Measurements from ENCODE around the gene OR4C13.
"Not testable (repeated sequence)": the region's sequence is repeated elsewhere in the genome, so short reads cannot be mapped to it uniquely, and the experiment has no call there.

The OR4C13 gene

DNA sequence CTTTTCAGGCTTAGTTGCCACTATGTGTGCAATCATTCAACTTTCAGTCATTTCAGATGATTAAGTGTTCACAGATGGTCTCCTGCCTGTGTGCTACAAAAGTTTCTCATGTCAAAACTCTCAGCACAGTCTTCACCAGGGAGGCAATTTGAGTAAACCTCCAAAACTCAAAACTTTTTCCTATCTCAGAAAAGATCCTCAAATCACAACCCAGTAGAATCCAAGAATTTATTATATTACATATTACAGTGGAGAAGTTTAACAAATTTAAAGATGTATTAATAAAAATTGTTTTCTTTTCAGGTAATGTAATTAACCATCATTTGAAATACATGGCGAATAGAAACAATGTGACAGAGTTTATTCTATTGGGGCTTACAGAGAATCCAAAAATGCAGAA lies at the start of gene OR4C13:
OR4C13 (plus strand) TSS at position 301 of the 400 bp plus-strand sequence; CDS start at position 333, 32 bp downstream.
- no peak for DNase-seq

DNA sequence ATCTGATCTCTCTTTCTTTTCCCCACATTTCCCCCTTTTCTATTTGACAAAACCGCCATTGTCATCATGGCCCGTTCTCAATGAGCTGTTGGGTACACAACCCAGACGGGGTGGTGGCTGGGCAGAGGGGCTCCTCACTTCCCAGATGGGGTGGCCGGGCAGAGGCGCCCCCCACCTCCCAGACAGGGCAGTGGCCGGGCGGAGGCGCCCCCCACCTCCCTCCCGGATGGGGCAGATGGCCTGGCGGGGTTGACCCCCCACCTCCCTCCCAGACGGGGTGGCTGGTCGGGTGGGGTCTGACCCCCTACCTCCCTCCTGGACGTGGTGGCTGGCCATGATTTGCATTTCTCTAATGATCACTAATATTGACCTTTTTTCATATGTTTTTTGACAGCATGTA lies 40.7 kb upstream of the OR4C13 start:
- DNase-seq = not testable (repeated sequence)

DNA sequence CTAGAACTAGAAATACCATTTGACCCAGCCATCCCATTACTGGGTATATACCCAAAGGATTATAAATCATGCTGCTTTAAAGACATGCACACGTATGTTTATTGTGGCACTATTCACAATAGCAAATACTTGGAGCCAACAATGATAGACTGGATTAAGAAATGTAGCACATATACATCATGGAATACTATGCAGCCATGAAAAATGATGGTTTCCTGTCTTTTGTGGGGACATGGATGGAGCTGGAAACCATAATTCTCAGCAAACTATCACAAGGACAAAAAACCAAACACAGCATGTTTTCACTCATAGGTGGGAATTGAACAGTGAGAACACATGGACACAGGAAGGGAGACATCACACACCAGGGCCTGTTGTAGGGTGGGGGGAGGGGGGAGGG lies 3.5 kb upstream of the OR4C13 start:
- not testable (repeated sequence) for DNase-seq

DNA sequence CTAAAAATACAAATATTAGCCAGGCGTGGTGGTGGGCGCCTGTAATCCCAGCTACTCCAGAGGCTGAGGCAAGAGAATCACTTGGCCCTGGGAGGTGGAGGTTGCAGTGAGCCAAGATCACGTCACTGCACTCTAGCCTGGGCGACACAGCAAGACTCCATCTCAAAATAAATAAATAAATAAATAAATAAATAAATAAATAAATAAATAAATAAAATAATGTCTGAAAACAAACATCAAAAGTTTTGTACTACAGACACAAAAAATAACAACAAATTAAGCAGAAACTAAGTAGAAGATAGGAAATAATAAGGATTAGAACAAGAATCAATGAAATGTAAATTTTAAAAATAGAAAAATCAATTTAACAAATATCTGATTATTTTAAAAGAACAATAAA lies 21.2 kb downstream of the OR4C13 start:
- not testable (repeated sequence) for DNase-seq

- DNase-seq = not testable (repeated sequence)
Measured at GRCh38 chr11:49982435-49982834, 30.2 kb downstream of the OR4C13 start, which contains the start of gene OR4C12. OR4C12 (minus strand) TSS chr11:49982535; CDS start chr11:49982501, 34 bp downstream.

DNA sequence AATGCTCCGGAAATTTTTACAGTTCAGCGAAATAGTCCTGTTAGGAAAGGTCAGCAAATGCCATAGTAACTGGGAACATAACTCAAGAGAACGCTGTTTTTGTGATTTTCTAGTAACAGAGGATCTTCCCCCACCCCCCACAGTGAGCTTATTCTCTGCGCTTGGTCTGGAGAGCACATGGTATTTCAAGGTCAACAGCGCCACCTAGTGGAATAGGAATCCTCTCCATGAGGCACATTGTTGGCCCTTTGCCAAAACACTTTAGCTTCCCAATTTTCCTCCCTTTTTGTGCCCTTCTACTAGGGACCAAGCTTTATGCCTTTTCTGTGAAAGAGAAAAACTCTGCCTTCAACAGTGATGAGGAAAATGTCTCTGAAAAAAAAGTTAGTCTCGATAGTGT lies 43.4 kb downstream of the OR4C13 start:
- DNase-seq = peak; percentile 94

All from hematopoietic multipotent progenitor cell treated with erythropoietin and hydrocortisone succinate and interleukin-3 and kit ligand, for 6 days (in vitro differentiated cells).